K562 treated with DMSO at 1 percent for 24 hours (cell line): ENCODE data around the gene MTHFD1. TPM values are rescaled to one million over a fixed set of nuclear protein-coding genes. Genes with fewer than 3 reads are reported as not detected.

ENCODE experiments used
- total RNA-seq: library from RNA; unstranded; fragments of 300-600 nt; gene quantifications from 2 replicates; pipeline ENCODE4 v1.2.3, GENCODE V29; 2022; ENCODE audit warnings: low read depth; ENCODE audit not compliant: insufficient read depth

The MTHFD1 gene
- total RNA-seq, result 47.3 and 47.4 TPM in 2 replicates

GRCh38 chr14:64387782-64388532 is at the start of gene MTHFD1:
Gene MTHFD1 (plus strand): TSS chr14:64388353. CDS start chr14:64388428, 75 bp downstream.

GRCh38 chr14:64465191-64465822 is 77.2 kb downstream of the MTHFD1 start, which contains the start of gene AKAP5:
Gene AKAP5 (plus strand): TSS chr14:64465499. CDS start chr14:64468395, 2,896 bp downstream.

DNA sequence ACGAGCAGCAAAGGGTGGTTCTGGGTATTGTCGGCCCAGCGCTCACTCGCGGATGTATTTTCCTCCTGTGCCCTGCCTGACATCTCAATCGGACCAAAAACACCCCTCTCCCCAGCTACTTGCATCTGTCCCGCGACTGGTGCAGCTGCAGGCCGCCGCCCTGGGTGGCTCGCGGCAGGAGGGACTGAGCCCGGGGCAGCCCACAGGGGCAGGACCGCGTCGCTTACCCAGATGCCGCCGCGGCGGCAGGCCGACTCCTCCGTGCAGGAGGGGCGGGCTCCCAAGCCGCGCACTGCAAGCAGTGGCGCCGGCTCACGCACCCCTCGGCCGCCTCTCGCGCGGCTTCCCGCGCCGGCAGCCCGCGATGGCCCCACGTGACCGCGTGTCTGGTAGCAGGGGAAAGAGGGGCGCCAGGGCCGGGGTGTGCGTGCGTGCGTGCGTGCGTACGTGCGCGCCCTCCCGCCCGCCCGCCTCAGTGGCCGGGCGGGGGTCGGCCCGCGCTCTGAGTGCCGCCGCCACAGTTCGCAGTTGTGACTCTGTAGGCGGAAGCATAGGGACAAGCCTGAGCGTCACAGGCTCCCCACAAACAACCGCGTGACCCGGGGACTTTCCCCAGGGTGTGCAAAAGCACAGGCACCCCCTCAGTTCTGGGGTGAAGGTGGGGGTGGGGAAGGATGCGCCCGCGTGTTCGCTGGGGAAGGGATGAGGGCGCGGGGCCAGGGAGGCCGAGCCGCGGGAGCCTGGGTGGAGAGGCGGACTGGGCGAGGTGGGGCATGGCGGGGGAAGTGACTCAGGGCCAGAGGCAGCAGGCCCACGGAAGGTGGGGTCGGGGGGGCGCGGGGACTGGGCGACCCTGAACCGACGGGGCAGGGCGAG is 115.5 kb downstream of the MTHFD1 start, which contains the start of gene ZBTB25:
ZBTB25 (minus strand) TSS at position 405 of the 876 bp plus-strand sequence. CDS start 13,305 bp downstream, outside the sequence.

GRCh38 chr14:64504310-64504896 is 116.2 kb downstream of the MTHFD1 start, which contains the start of gene ZBTB1:
Gene ZBTB1 (plus strand): TSS chr14:64504770. CDS start chr14:64521505, 16,735 bp downstream.

Other genes with a start within 250 kb of the MTHFD1 start
- 1.0 and 1.5 TPM in 2 replicates for gene ESR2, start 94.0 kb upstream of the MTHFD1 start, total RNA-seq
- gene AKAP5, start 77.1 kb downstream of the MTHFD1 start, total RNA-seq, result 0.29 and 0.42 TPM in 2 replicates
- gene ZBTB25, start 115.5 kb downstream of the MTHFD1 start, total RNA-seq, result 2.4 and 3.4 TPM in 2 replicates
- 14.1 and 15.7 TPM in 2 replicates for gene ZBTB1, start 116.4 kb downstream of the MTHFD1 start, total RNA-seq
- gene HSPA2, start 152.4 kb downstream of the MTHFD1 start, total RNA-seq, result not detected in 2 replicates
- gene PPP1R36, start 161.6 kb downstream of the MTHFD1 start, total RNA-seq, result not detected in 2 replicates